K562 (cell line): ENCODE data around the gene ZNF462. TPM values are rescaled to one million over a fixed set of nuclear protein-coding genes. Genes with fewer than 3 reads are reported as not detected.

Experiments used
- ATAC-seq: fragments of 200-7000 bp; cut with Tn5 transposase; 3 replicates; pipeline ENCODE4 v1.9.1; 2020; ENCODE audit warnings: moderate library complexity
- BruUV-seq: library from RNA; stranded (reverse); fragments of 400-500 nt; replicated peaks from 2 replicates; lab custom pipeline; 2021; lab: Mats Ljungman, UMichigan
- CTCF ChIA-PET: fragments of 300-600 bp; formaldehyde crosslinking; extraction: SDS; loops from one replicate; lab custom pipeline; 2021; ENCODE audit warnings: low intra/inter-chr PET ratio; lab: Yijun Ruan, JAX
- POLR2A ChIA-PET: fragments of 300-600, 350-650 bp; sonication (Branson Sonifier 250); formaldehyde crosslinking; extraction: SDS; loops from one replicate; lab custom pipeline; 2021; ENCODE audit warnings: antibody characterized with exemption, inconsistent platforms; lab: Yijun Ruan, JAX
- DNase-seq, 4 experiments: peaks; one replicate each; pipeline versions ENCODE4 v3.0.0 to v3.0.0-alpha.2; 2011 to 2018; ENCODE audit warnings: low spot score in 3 of 4, mixed read lengths in 3 of 4; ENCODE audit errors: extremely low read depth in 1 of 4
- FAIRE-seq: peaks from 2 replicates; lab custom pipeline; 2011; peaks lifted over from hg19 to GRCh38; lab: Jason Lieb, UNC
- H2AFZ ChIP-seq: 2 replicates; pipeline ENCODE4 v1.6.0; 2011; ENCODE audit warnings: low read depth, low read length, control low read depth, inconsistent platforms
- H3K27ac ChIP-seq: fragments of 200-600 bp; 3 replicates; pipeline ENCODE4 v1.8.0; 2011; ENCODE audit warnings: low read depth, mild to moderate bottlenecking, control low read depth, inconsistent platforms, low read length, moderate library complexity, mixed read lengths; ENCODE audit errors: extremely low read depth
- H3K27me3 ChIP-seq, 2 experiments: fragments of 300-600 bp in 1 of 2; 2 replicates in 1 of 2; 3 replicates in 1 of 2; pipeline versions ENCODE4 v1.6.0 to v1.8.0; 2011; ENCODE audit warnings: inconsistent platforms in 2 of 2, low read length in 2 of 2, mild to moderate bottlenecking in 1 of 2, mixed read lengths in 1 of 2, moderate library complexity in 1 of 2; ENCODE audit not compliant: control insufficient read depth in 2 of 2, insufficient read depth in 2 of 2
- H3K36me3 ChIP-seq: fragments of 300-600 bp; 3 replicates; pipeline ENCODE4 v1.8.0; 2011; ENCODE audit warnings: mild to moderate bottlenecking, low read length, inconsistent platforms; ENCODE audit not compliant: control insufficient read depth, insufficient read depth
- H3K4me1 ChIP-seq, 2 experiments: fragments of 200-600 bp in 1 of 2; replicated peaks in 1 of 2; 2 replicates in 1 of 2; 3 replicates in 1 of 2; pipeline versions ENCODE4 v1.5.1 to v1.8.0; 2011; ENCODE audit warnings: inconsistent platforms in 2 of 2, low read length in 2 of 2, mild to moderate bottlenecking in 1 of 2, mixed read lengths in 1 of 2, moderate library complexity in 1 of 2; ENCODE audit not compliant: control insufficient read depth in 2 of 2, insufficient read depth in 2 of 2
- H3K4me2 ChIP-seq: 2 replicates; pipeline ENCODE4 v1.6.1; 2011; ENCODE audit warnings: low read length, control low read depth, inconsistent platforms, mixed read lengths; ENCODE audit not compliant: insufficient read depth
- H3K4me3 ChIP-seq: fragments of 200-600 bp; sonication (generic), shearing (Covaris generic); 2 replicates; pipeline ENCODE4 v1.5.1; 2016; ENCODE audit warnings: control low read depth, inconsistent platforms
- H3K79me2 ChIP-seq: fragments of 200-600 bp; 3 replicates; pipeline ENCODE4 v1.8.0; 2011; ENCODE audit warnings: low read length, inconsistent platforms; ENCODE audit not compliant: control insufficient read depth, insufficient read depth
- H3K9ac ChIP-seq, 2 experiments: 2 replicates each; pipeline versions ENCODE4 v1.6.0 to v1.6.1; 2011; ENCODE audit warnings: low read depth in 2 of 2, low read length in 2 of 2, control low read depth in 1 of 2, inconsistent platforms in 1 of 2, mild to moderate bottlenecking in 1 of 2, mixed read lengths in 1 of 2; ENCODE audit not compliant: insufficient read depth in 1 of 2
- H3K9me1 ChIP-seq: one replicate; pipeline ENCODE4 v1.6.0; 2011; ENCODE audit warnings: inconsistent platforms, mild to moderate bottlenecking, low read length, moderate library complexity; ENCODE audit not compliant: control insufficient read depth, insufficient read depth
- H3K9me3 ChIP-seq: replicated peaks from 2 replicates; pipeline ENCODE4 v1.5.1; 2011; ENCODE audit warnings: low read depth, low read length, inconsistent platforms; ENCODE audit not compliant: control insufficient read depth, insufficient read depth
- H4K20me1 ChIP-seq: replicated peaks from 2 replicates; pipeline ENCODE4 v1.6.1; 2011; ENCODE audit warnings: low read length, inconsistent platforms, mixed read lengths; ENCODE audit not compliant: control insufficient read depth, insufficient read depth
- BCLAF1 ChIP-seq, 2 experiments: fragments of 450-650 bp in 1 of 2; IDR thresholded peaks; 2 replicates each; pipeline ENCODE4 v1.6.1; 2011 to 2017; ENCODE audit warnings: low read depth in 2 of 2, antibody characterized with exemption in 1 of 2, borderline replicate concordance in 1 of 2, low read length in 1 of 2, mild to moderate bottlenecking in 1 of 2, mixed read lengths in 1 of 2; ENCODE audit not compliant: control insufficient read depth in 1 of 2
- CHD4 ChIP-seq: fragments of 200-600 bp; sonication (generic); IDR thresholded peaks from 3 replicates; pipeline ENCODE4 v1.6.1; 2012; ENCODE audit warnings: low read depth, mild to moderate bottlenecking, mixed read lengths, low read length, inconsistent platforms; ENCODE audit not compliant: insufficient read depth, insufficient replicate concordance, poor library complexity, severe bottlenecking
- CXXC5 ChIP-seq: fragments of 250-450 bp; sonication (Bioruptor Pico); IDR thresholded peaks from 2 replicates; pipeline ENCODE4 v1.8.0; 2022; ENCODE audit warnings: inconsistent platforms, mild to moderate bottlenecking, moderate library complexity
- ELF4 ChIP-seq: fragments of 450-650 bp; formaldehyde crosslinking; IDR thresholded peaks from 2 replicates; pipeline ENCODE4 v1.4.0; 2022; ENCODE audit warnings: missing genetic modification characterization
- HDAC8 ChIP-seq: fragments of 450-650 bp; IDR thresholded peaks from 2 replicates; pipeline ENCODE4 v1.6.1; 2016; ENCODE audit warnings: mild to moderate bottlenecking, missing genetic modification characterization, moderate library complexity, missing compliant biosample characterization
- HNRNPLL ChIP-seq: fragments of 200-400 bp; formaldehyde crosslinking; IDR thresholded peaks from 2 replicates; pipeline ENCODE4 v1.6.1; 2017; ENCODE audit warnings: low read length, low read depth, mild to moderate bottlenecking; ENCODE audit not compliant: poor library complexity, severe bottlenecking
- KHSRP ChIP-seq: fragments of 450-650 bp; IDR thresholded peaks from 2 replicates; pipeline ENCODE4 v1.6.1; 2017
- MXI1 ChIP-seq: IDR thresholded peaks from 2 replicates; pipeline ENCODE4 v1.6.1; 2011; ENCODE audit warnings: low read depth, mild to moderate bottlenecking, improper control_type of control experiment, low read length
- PPARD ChIP-seq: fragments of 250-450 bp; sonication (Bioruptor Pico); IDR thresholded peaks from 2 replicates; pipeline ENCODE4 v1.8.0; 2022; ENCODE audit warnings: inconsistent platforms, mild to moderate bottlenecking, moderate library complexity
- SIN3A ChIP-seq, 2 experiments: fragments of 150-350 bp in 1 of 2; IDR thresholded peaks; 2 replicates each; pipeline ENCODE4 v1.6.1; 2011 to 2016; ENCODE audit warnings: borderline replicate concordance in 2 of 2, low read depth in 2 of 2, low read length in 2 of 2, mild to moderate bottlenecking in 2 of 2, moderate library complexity in 2 of 2; ENCODE audit not compliant: control insufficient read depth in 1 of 2
- TAF15 ChIP-seq: fragments of 200-400 bp; formaldehyde crosslinking; IDR thresholded peaks from 2 replicates; pipeline ENCODE4 v1.6.1; 2017; ENCODE audit warnings: mild to moderate bottlenecking, low read depth, low read length, moderate library complexity
- ZHX1 ChIP-seq: fragments of 150-350 bp; conservative IDR thresholded peaks from 2 replicates; pipeline ENCODE4 v1.6.1; 2014; ENCODE audit warnings: low read length
- ZNF133 ChIP-seq: fragments of 250-450 bp; sonication (Bioruptor Pico); IDR thresholded peaks from 2 replicates; pipeline ENCODE4 v1.4.0; 2020; ENCODE audit warnings: mild to moderate bottlenecking
- ZNF584 ChIP-seq: fragments of 200-800 bp; sonication (Bioruptor generic); IDR thresholded peaks from 2 replicates; pipeline ENCODE4 v1.6.1; 2016; ENCODE audit warnings: low read depth, mild to moderate bottlenecking, missing genetic modification characterization, missing compliant biosample characterization
- ZNF780A ChIP-seq: fragments of 250-450 bp; sonication (Bioruptor Pico); IDR thresholded peaks from 2 replicates; pipeline ENCODE4 v1.5.0; 2021; ENCODE audit warnings: mild to moderate bottlenecking
- WGBS: fragments of 100-300 bp; shearing (Covaris generic); methylation state at CpG from one replicate; pipeline ENCODE4 v1.1.6; 2016; ENCODE audit warnings: low coverage, mixed read lengths; ENCODE audit not compliant: insufficient coverage; ENCODE audit errors: missing lambda C conversion rate; 5-methylcytosine and 5-hydroxymethylcytosine counted together
- in situ Hi-C: fragments of 300-500 bp; cut with MboI; formaldehyde crosslinking; loops from 4 replicates; pipeline ENCODE4 v1.15.0; 2018; ENCODE audit warnings: inconsistent platforms, mixed read lengths
- intact Hi-C: fragments of 100-400 bp; cut with micrococcal nuclease; formaldehyde crosslinking; loops from 2 replicates; pipeline ENCODE4 v1.14.2; 2022
- polyA plus RNA-seq, 8 experiments: library from polyadenylated mRNA; depleted of rRNA in 4 of 8; stranded (reverse) in 5 of 8; unstranded in 3 of 8; fragments of >200 nt; fragmentation: Nextera tagmentation in 2 of 8; fragmentation: Illumina TruSeq in 1 of 8; extraction: Ambion mirVana in 2 of 8; extraction: Trizol in 1 of 8; gene quantifications; 2 replicates each; pipeline versions ENCODE4 v1.2.1 to v1.2.3, GENCODE V29; 2011 to 2014; ENCODE audit warnings: inconsistent platforms in 1 of 8, missing spikeins in 1 of 8
- total RNA-seq, 7 experiments: library from RNA; depleted of rRNA in 6 of 7; stranded (reverse); fragments of >200 nt in 6 of 7; fragmentation: Illumina TruSeq in 2 of 7; extraction: Trizol in 2 of 7; gene quantifications; 2 replicates each; pipeline versions ENCODE4 v1.2.1 to v1.2.3, GENCODE V29; 2011 to 2021; ENCODE audit warnings: low replicate concordance in 1 of 7

The ZNF462 gene
- total and polyA plus RNA-seq, 9 of the 15 experiments (the other 6 are each of a cell fraction or from before 2014, with no cell fraction given), result 0.20 TPM; not detected in 8

- Histone ChIP-seq H3K36me3 (no peaks in the 10 kb centered on the region), H3K9ac (no peak overlapping the region), H3K79me2 (no peaks in the 10 kb centered on the region), H3K27me3 (no peaks in the 10 kb centered on the region), H2AFZ (no peak overlapping the region), H3K9me3 (0 out of 2 replicates have a peak, but pooled peaks cover 2% of the 10 kb centered on the region), H3K4me1 (no peaks in the 10 kb centered on the region), H3K4me3 (no peak overlapping the region), H3K9me1 (no peaks in the 10 kb centered on the region), H4K20me1 (no peaks in the 10 kb centered on the region), H3K4me2 (no peak overlapping the region), H3K27ac (no peak overlapping the region)
- 0% methylated on average over 5 of the region's 5 CpGs for WGBS
- no TSS peak for BruUV-seq
- FAIRE-seq, result no peak
- CTCF ChIA-PET, result no interaction called here
- no peak for DNase-seq
- POLR2A ChIA-PET, result no interaction called here
- intact Hi-C loops, result no loop called here
- ATAC-seq, result no peak
- in situ Hi-C loops, result no loop called here
- TF ChIP-seq CXXC5 (CRISPR knock-in tag), result no peak
- no peak for TF ChIP-seq CHD4
- no peak for TF ChIP-seq TAF15
- TF ChIP-seq HNRNPLL, result no peak
- no peak for TF ChIP-seq ZNF584 (CRISPR knock-in tag)
- TF ChIP-seq ZNF780A (CRISPR knock-in tag), result no peak
- TF ChIP-seq ZNF133 (CRISPR knock-in tag), result no peak
- no peak for TF ChIP-seq BCLAF1 (IDR thresholded peaks at IDR 0.05; ENCODE audit: borderline replicate concordance in 1 of 2, control insufficient read depth in 1 of 2, low read depth in 2 of 2, low read length in 1 of 2)
- no peak for TF ChIP-seq KHSRP
- TF ChIP-seq SIN3A (IDR thresholded peaks at IDR 0.05; ENCODE audit: borderline replicate concordance in 2 of 2, control insufficient read depth in 1 of 2, low read depth in 2 of 2, low read length in 2 of 2), result no peak
- TF ChIP-seq HDAC8, result no peak
- no peak for TF ChIP-seq PPARD (CRISPR knock-in tag)
- TF ChIP-seq ZHX1, result no peak
- TF ChIP-seq ELF4 (CRISPR knock-in tag), result no peak
- TF ChIP-seq MXI1, result no peak
These were observed 97.3 kb downstream of the ZNF462 start for GRCh38 chr9:106960258-106960657.
